Measurements from ENCODE around the gene EMC9.
A peak's percentile ranks its signal among the peaks of the same experiment; 100 is the strongest.

EMC9 gene

GRCh38 chr14:24100982-24101494 is 40.4 kb downstream of the EMC9 start:
- in situ Hi-C loops (cut with HindIII; ENCODE audit: low pct_unique_long_range_greater_than_20kb, low sequenced_read_pairs), result no loop called here
- no peak for TF ChIP-seq JUND (IDR thresholded peaks at IDR 0.05; ENCODE audit: low read depth)
- no peak for DNase-seq (ENCODE audit: low read depth in 1 of 2, low spot score in 1 of 2)

GRCh38 chr14:24100197-24100981 is 41.0 kb downstream of the EMC9 start:
- TF ChIP-seq JUND (IDR thresholded peaks at IDR 0.05; ENCODE audit: low read depth), result no peak
- DNase-seq (ENCODE audit: low read depth in 1 of 2, low spot score in 1 of 2), result no peak
- in situ Hi-C loops (cut with HindIII; ENCODE audit: low pct_unique_long_range_greater_than_20kb, low sequenced_read_pairs), result no loop called here

- no peak for TF ChIP-seq JUND (IDR thresholded peaks at IDR 0.05; ENCODE audit: low read depth)
- in situ Hi-C loops (cut with HindIII; ENCODE audit: low pct_unique_long_range_greater_than_20kb, low sequenced_read_pairs), result no loop called here
- DNase-seq (ENCODE audit: low read depth in 1 of 2, low spot score in 1 of 2), result no peak
Observed at GRCh38 chr14:24098927-24099813, 42.2 kb downstream of the EMC9 start.

GRCh38 chr14:24098229-24098926 is 43.0 kb downstream of the EMC9 start:
- TF ChIP-seq JUND (IDR thresholded peaks at IDR 0.05; ENCODE audit: low read depth), result no peak
- no peak for DNase-seq (ENCODE audit: low read depth in 1 of 2, low spot score in 1 of 2)
- in situ Hi-C loops (cut with HindIII; ENCODE audit: low pct_unique_long_range_greater_than_20kb, low sequenced_read_pairs), result no loop called here

- TF ChIP-seq JUND (IDR thresholded peaks at IDR 0.05; ENCODE audit: low read depth), result no peak
- no peak for DNase-seq (ENCODE audit: low read depth in 1 of 2, low spot score in 1 of 2)
- in situ Hi-C loops (cut with HindIII; ENCODE audit: low pct_unique_long_range_greater_than_20kb, low sequenced_read_pairs), result no loop called here
Observed at GRCh38 chr14:24096545-24097181, 44.7 kb downstream of the EMC9 start.

- no peak for TF ChIP-seq JUND (IDR thresholded peaks at IDR 0.05; ENCODE audit: low read depth)
- in situ Hi-C loops (cut with HindIII; ENCODE audit: low pct_unique_long_range_greater_than_20kb, low sequenced_read_pairs), result no loop called here
- DNase-seq (ENCODE audit: low read depth in 1 of 2, low spot score in 1 of 2), result peak in 1 of 2 experiments; percentile 26
Observed at GRCh38 chr14:24095271-24096068, 45.9 kb downstream of the EMC9 start.

- in situ Hi-C loops (cut with HindIII; ENCODE audit: low pct_unique_long_range_greater_than_20kb, low sequenced_read_pairs), result no loop called here
- TF ChIP-seq JUND (IDR thresholded peaks at IDR 0.05; ENCODE audit: low read depth), result no peak
- DNase-seq (ENCODE audit: low read depth in 1 of 2, low spot score in 1 of 2), result no peak
Observed at GRCh38 chr14:24094841-24095270, 46.5 kb downstream of the EMC9 start.

- no peak for TF ChIP-seq JUND (IDR thresholded peaks at IDR 0.05; ENCODE audit: low read depth)
- in situ Hi-C loops (cut with HindIII; ENCODE audit: low pct_unique_long_range_greater_than_20kb, low sequenced_read_pairs), result no loop called here
- peak; percentile 87 to 94 for DNase-seq (ENCODE audit: low read depth in 1 of 2, low spot score in 1 of 2)
Observed at GRCh38 chr14:24093901-24094840, 47.2 kb downstream of the EMC9 start, which contains the start of gene PCK2. Gene PCK2 (plus strand): TSS chr14:24094311. CDS start chr14:24094406, 95 bp downstream.

- in situ Hi-C loops (cut with HindIII; ENCODE audit: low pct_unique_long_range_greater_than_20kb, low sequenced_read_pairs), result no loop called here
- TF ChIP-seq JUND (IDR thresholded peaks at IDR 0.05; ENCODE audit: low read depth), result no peak
- no peak for DNase-seq (ENCODE audit: low read depth in 1 of 2, low spot score in 1 of 2)
Observed at GRCh38 chr14:24093207-24093900, 48.0 kb downstream of the EMC9 start.
